SHP77 (cell line): ENCODE results near the gene IGF1.
"Not testable (repeated sequence)": the region's sequence is repeated elsewhere in the genome, so short reads cannot be mapped to it uniquely, and the experiment has no call there.

ENCODE experiments used
- DNase-seq, 2 experiments: peaks; one replicate each; lab custom pipeline; 2025; lab: John Stamatoyannopoulos, UW

Gene IGF1

DNA sequence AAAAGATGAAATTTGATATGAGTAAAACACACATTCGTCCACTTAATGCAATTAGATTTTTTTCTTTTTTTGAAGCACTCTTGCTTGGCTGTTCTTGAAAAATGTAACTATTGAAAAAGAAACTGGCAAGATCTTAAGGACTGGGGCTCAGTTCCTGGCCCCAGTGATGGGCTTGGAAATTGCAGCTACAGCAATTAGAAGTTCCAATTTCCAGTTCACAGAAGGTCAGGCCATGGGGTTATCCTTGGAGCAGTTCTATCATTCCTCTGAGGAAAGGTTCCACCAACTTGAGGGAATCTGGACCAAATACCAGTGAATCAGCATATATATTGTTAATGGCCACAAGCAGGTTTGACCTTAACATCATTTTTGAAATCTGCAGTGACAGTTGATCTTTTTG is 18.9 kb downstream of the IGF1 start:
- DNase-seq, result no peak

DNA sequence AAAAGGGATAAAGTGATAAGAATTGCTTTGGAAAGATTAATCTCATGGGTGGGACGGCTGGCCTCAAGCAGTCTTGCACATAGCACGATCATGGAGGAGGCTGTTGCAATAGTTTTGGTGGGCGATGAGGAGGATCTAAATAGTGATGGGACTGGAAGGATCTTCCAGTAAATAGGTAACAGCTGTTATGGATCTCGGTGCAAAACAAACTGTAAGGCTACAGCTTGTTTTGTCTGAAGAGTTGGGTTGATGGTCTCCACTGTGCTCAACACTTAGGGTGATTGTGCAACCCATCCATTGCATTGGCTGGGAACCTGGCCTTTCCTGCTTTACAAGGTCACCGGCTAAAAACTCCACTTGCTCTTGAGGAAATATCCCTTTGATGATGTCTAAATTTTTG is 21.0 kb downstream of the IGF1 start:
- no peak for DNase-seq

DNA sequence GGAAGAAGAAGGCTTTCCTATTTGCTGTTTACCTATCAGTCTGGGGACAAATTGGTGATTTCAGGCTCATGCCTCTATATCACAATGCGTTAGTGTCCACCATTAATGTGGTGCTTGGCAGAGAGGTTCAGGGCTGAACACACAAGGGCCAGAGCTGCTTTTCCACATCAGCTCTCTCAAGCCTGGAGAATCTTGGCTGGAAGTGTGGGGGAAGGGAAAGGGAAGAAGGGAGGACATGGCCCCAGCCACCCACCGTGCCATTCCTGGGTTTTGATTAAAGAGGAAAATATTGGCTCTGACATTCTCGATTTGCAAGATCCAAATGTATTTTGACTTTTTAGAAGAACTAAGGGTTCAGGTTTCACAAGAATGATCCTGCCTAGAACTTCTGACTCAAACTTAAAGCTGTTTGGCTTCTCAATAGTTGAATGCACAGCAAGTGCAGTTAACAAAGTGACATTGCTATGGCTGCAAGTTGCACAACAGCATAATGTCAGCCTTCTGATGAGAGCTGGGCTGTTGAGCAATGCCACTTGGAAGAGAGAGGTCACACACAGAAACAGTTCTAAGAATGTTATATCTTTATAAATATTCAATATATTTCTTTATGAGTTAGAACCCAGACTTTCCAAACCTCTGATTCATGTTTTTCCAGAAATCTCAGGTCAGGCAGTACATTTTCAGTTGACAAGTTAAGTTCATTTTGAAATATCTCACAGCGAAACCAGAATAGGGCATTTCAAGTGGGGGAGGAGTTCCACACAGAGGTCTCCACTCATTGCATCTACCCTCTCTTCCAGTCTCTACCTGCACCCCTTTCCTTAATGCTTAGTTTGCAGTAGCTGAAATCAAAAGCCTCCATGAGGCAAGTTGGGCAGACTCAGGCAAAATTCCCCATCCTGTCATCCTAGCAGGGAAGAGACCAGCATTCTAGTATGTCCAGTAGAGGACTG is 25.3 kb downstream of the IGF1 start:
- no peak for DNase-seq

DNA sequence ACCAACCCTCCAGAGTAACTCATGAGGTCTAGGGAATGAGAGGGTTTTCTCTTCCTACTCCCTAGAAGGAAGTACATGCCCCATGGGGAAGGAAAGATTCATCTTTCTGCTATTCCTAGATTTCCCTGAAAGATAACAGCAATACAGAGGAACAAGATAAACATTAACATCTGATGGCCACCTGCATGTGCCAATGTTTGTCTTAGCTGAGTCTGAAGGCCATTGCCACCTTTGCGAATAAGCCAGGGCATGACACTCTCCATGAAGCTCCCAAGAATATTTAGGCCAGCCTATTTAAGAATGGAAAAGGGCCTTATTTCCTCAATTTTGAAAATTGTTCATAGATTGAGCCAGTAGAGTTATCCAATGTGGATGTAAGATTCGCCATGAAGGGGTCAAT is 26.0 kb downstream of the IGF1 start:
- no peak for DNase-seq

DNA sequence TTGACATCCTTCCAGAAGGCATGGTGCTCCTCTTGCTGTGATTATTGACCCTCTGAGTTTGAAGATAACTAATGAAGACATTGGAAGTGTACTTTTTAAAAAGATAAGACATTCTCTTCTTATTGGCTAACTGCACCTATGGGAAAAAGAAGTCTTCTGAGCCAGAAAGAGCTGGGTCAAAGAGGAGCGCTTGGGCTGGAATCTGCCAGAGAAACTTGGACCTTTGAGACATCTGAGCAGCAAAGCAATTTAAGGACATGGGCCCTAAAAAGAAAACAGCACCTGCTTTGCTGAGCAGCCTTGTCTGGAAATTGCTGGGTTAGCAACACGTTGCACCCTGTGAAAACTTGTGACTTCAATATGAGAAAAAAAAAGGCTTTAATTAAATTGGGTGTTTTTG is 27.8 kb downstream of the IGF1 start:
- DNase-seq, result no peak

DNA sequence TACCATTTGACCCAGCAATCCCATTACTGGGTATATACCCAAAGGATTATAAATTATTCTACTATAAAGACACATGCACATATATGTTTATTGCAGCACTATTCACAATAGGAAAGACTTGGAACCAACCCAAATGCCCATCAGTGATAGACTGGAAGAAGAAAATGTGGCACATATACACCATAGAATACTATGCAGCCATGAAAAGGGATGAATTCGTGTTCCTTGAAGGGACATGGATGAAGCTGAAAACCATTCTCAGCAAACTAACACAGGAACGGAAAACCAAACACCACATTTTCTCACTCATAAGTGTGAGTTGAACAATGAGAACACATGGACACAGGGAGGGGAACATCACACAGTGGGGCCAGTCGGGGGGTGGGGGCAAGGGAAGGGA is 31.3 kb downstream of the IGF1 start:
- DNase-seq, result not testable (repeated sequence)

DNA sequence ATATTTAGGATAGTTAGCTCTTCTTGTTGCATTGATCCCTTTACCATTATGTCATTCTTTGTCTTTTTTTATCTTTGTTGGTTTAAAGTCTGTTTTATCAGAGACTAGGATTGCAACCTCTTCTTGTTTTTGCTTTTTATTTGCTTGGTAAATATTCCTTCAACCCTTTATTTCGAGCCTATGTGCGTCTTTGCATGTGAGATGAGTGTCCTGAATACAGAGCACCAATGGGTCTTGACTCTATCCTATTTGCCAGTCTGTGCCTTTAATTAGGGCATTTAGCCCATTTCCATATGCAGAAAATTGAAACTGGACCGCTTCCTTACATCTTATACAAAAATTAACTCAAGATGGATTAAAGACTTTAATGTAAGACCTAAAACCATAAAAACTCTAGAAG is 32.9 kb downstream of the IGF1 start:
- DNase-seq, result not testable (repeated sequence)

DNA sequence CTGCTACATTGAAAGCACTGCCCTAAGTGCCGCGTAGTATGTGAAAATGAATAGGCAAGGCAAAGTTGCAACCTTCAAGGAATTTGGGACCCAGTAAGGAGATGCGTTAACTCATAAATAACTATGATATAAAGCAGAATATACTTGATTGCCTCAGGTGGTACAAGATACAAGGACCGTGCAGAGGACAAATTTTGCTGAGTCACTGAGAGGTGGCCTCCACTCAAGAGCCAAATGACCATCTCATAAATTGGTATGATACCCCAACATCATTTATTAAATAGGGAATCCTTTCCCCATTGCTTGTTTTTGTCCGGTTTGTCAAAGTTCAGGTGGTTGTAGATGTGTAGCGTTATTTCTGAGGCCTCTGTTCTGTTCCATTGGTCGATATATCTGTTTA is 35.7 kb downstream of the IGF1 start:
- DNase-seq, result no peak

DNA sequence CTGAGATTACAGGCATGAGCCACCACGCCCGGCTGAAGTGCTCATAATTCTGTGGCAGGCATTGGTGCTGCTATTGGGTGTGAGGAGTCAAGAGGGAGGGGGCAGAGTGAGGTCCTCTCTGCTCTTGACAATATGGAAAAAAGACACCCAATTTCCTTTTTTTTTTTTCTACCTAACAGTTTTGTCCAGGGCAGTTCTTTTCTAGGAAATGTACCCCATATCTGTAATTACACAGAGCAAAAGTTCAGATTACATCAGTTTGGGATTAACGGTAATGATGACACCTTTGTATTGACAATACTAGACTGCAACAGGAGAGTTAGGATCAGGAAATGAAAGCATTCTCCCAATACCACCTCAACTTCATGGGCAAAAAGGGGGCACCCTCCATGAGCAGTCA is 36.3 kb downstream of the IGF1 start:
- no peak for DNase-seq

DNA sequence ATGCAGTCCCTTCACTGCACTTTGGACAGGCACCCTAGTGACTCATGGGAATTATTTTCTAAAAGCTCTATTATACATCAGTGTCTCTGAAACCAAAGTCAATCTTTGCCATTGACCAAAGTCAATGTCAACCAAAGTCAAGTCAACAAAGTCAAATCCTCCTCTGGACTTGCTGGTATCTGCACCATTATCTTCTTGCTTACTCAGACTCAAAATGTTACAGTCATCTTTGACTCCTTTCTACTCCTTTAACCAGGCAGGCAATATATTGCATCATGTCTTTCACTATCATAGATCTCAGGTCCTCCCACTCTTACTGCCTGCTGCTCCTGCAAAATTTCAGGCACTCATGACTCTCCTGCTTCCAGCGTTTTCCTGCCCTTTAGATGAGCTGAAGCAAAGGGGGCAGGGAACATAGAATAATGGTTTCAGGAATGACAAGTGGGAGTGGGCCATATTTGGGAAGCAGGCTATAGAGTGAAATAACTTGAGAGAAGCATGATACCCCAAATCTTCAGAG is 39.2 kb downstream of the IGF1 start:
- no peak for DNase-seq

DNA sequence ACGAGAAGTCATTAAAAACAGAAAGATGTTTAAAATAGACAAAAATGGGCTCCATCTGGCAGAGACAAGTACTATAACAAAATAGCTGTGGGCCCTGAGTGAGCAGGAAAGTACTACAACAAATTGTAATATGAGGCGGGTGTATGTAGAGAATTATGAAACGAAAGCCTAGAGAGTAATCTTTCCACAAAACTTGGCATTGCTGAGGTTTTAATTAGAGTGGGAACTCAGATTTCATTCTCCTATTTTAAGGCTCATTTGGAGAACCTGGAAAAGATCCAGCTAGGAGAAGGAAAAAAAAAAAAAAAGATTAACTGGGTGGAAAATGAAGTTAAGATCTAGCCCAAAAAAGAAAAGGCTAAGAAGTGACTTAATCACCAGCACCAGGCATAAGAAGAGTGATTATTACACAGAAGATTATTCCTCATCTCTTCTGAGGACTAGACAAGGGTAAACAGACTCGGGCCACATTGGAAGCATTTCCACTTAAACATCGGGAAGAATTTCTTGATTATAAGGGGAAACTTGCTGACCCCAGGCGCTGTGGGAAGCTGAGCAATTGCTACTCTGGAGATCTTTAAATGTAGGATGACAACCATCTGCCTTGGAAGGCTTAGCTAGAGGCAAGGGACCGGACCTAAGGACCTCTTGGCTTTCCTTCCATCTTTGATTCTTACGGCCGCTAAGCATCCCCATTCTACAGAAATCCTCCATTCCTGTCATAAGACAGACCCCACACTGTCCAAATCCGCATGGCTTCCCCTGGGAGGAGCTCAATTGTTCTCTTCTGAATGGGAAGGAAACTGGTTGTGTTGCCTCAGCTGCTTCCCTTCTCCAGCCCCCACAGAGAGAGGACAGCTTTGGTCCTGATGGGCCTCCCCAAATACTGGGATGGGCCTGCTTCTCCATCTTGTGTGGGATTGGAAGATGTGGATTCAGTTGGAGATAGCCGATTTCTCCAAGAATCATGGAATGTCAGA is 40.6 kb downstream of the IGF1 start:
- DNase-seq, result no peak

DNA sequence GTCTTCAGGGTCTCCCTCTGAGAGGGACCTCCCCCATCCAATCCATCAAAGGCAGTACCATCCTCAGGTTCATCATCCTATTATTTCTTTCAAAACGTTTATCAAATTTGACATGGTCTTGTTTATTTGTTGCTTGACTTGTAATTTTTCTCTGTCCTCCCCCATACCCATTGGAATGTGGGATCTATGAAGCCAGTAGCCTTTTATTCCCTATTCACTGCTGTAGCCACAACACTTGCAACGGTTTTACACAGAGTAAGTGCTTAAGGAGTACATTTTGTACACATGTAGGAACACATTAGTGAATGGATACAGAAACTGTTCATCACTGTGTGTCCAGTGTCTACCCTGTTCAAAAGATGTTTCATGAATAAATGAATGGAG is 41.5 kb downstream of the IGF1 start:
- no peak for DNase-seq

DNA sequence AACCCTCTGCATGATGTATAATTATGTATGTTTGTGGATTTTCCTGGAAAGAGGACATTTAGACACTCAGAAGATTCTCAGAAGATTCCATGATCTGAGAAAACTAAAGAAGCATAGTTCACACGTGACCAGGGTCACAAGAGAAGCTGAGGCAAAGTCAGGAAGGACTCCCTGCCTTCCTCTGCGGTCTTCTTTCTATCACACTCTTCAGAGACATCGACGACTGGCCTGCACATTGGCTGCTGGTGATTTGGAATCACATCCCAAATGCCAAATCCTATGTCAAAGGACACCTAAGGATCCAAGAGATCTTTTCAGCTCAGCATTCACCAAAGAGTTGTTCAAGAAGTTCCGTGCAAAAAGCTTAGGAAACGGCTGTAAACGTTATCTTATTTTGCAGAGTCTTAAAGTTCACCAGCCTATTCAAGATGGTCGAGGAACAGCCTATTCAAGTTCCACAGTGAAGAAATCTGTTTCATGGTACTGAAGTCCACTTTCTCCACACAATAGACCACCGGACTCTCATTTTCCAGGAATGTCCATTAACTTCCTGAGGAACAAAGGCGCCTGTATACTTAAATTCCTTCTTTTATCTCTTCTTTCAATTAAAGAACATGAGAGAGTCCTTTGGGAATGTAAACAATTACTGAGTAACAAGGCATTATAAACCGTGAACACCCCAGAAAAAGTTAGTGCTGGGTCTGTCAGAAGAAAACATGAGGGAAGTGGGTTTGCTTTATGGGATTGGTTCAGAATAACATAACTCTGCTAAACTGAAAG is 42.1 kb downstream of the IGF1 start:
- no peak for DNase-seq

DNA sequence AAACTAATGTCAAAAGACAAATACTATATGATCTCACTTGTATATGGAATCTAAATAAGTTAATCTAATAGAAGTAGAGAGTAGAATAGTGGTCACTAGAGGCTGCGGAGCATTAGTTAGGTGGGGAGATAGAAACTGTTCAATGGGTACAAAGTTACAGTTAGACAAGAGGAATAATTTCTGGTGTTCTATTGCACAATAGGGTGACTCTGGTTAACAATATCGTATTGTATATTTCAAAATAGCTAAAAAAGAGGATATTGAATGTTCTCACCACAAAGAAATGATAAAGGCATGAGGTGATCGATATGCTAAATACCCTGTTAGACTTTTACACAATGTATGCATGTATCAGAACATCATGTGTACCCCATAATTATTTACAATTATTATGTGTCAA is 42.9 kb downstream of the IGF1 start:
- DNase-seq, result no peak

DNA sequence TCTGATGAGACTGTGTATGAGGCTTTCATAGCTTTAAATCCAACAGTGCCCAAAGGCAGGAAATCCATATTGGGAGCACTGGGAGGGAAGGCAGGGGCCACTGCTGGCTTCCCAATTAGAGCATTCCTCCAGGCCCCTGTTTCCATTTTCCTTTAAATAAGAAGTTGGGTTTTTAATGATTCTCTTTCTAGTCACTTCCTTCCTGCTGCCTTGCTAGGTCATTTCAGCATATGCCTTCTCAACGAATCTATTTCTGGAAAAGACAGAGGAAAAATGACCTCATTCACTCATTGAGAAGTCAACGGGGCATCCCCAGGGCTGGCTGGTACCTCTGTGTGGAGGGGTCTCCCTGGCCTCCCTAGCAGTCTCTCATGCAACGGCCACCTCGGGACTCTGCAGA is 43.5 kb downstream of the IGF1 start:
- no peak for DNase-seq

DNA sequence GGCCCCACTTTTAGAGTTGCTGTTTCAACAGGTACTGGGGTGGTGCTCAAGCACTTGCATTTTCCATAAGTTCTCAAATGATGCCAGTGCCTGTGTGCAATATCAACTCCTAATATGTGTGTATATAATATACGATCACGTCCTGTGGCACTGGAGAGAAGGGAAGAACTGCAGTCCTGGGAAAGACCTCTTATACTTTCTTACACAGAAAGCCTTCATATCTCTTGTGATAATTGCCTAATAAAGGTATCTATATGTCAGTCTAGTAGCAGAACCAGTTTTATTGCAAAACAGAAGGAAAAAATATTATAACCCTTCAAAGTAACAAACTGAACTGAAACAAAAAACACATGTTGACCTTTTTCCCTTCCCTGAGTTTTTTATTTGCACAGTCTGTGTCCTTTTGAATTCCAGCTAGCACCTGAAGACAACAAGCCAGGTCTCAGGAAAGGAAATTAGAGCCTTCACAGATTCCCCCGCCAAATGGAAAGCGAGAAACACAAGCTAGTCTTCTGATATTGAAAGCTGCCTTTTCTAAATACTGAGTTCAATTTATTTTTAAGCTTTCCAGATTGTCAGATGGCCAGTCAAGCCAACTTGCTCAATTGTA is 44.4 kb downstream of the IGF1 start:
- DNase-seq, result no peak

DNA sequence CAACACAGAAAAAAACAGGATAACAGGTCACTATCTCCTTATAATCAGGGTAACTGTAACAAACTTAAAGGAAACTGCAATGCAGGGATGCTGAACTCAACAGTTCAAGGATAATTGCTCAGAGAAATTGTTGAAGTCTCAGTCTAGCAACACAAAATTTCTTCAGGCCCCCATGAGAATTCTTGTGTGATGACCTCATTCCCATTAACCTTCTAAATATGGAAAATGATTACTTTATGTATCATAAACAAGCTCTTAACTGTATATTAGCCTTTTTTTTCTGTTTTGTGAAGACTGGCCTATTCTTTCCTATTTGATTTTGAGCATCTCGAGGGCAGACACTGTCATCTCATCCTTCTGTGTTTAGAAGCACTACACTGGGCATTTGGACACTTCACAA is 47.1 kb downstream of the IGF1 start:
- no peak for DNase-seq

DNA sequence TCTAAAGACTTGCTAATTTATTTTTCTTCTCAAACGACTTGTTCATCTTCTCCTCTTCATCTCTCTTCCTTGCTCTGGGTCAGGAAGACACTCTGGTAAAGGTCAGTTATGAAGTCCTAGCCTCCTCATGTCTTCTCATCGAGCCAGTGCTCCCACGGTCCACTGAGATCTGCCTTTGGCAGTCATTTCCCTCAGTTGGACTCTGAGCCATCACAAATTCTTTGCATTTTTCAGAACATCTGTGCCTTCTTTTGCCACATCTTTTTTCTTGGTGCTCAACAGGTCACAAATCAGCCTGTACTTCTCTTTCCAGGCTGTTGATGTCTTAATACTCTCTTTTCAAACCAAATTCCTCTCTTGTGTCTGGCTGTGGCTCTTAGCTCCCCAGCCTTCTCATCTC is 49.7 kb downstream of the IGF1 start:
- DNase-seq, result no peak

DNA sequence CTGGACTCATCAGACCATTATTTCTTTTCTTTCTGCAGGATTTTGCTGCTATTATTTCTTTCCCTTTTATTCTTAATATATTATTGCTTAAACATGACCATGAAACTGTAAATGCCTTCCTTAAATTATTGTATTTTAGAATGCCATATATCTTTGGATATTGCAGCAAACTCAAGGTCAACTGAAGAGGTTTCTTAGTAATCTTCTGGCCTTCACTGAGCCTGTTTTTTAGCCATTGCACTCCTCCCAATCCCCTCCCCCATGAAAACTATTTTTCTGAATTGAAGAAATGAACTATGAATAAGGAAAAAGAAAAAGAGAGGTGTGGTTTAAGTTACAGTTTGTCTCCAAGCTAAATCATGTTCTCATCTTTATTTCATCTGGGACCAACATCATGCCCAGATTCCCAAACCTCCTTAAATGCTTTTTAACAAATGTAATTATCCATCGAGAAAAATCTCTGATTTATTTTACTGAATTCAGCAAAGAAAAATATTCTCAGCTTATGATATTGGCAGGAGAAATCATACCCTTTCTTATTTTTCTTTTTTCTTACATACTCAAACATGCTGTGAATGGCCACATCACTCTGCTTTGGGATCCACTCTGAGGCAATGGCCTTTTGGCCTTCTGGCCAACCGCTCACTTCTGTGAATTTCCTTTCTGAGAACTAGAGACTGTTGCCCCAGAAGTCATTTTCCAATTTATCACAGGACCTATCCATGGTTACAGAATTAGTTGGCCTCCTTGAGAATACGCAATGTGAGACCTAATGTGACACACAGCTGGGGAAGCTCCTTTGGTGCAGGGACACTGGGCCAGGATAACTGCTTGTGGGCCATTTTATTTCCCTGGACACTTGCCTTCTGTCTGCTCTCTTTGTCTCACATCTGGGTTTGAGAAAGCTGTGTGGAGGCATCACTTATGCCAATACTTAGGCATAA is 50.9 kb downstream of the IGF1 start:
- DNase-seq, result no peak

DNA sequence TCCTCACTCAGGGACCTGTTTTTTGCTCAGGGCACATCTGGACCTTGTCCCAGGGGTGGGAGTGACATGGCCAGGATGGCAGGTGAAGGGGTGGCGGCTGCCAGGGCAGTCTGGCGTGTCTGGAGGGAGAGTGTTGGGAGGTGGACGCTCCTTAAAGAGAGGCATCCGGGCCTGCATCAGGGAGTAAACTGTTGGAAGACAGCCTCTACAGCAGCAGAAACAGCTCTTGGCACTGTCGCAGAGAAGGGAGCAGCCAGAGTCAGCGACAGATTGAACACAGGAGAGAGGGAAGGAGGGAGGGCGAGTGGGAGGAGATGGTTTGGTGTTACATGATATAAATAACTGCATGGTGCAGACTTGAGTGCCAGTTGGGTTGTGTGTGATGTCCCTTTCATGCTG is 52.8 kb downstream of the IGF1 start:
- DNase-seq, result no peak
